AG04449 (cell line): ENCODE data around the gene EVX1.

Experiments used
- CTCF ChIA-PET: fragments of 350-600 bp; formaldehyde crosslinking; extraction: SDS; loops from one replicate; lab custom pipeline; 2021; ENCODE audit warnings: antibody characterized with exemption; lab: Yijun Ruan, JAX
- POLR2A ChIA-PET: fragments of 400-600, 350-600 bp; formaldehyde crosslinking; extraction: SDS; loops from one replicate; lab custom pipeline; 2020; ENCODE audit warnings: antibody characterized with exemption, inconsistent platforms; lab: Yijun Ruan, JAX
- DNase-seq: peaks from one replicate; pipeline ENCODE4 v3.0.0-alpha.2; 2010; ENCODE audit warnings: low read depth, low spot score
- H3K4me3 ChIP-seq: 2 replicates; pipeline ENCODE4 v1.5.1; 2011; ENCODE audit warnings: low read depth, mild to moderate bottlenecking, control low read depth, low read length
- CTCF ChIP-seq: IDR thresholded peaks from one replicate; pipeline ENCODE4 v1.5.1; 2011; ENCODE audit warnings: mild to moderate bottlenecking, moderate library complexity, low read length, control low read depth, inconsistent platforms; ENCODE audit not compliant: insufficient read depth; ENCODE audit errors: missing control alignments

The EVX1 gene

GRCh38 chr7:27213433-27214238 lies 29.0 kb upstream of the EVX1 start:
- H3K4me3 ChIP-seq, result no peak overlapping the region
- DNase-seq, result no peak
- TF ChIP-seq CTCF, result no peak
- POLR2A ChIA-PET, result no interaction called here
- CTCF ChIA-PET, result no interaction called here

GRCh38 chr7:27214239-27214950 lies 28.2 kb upstream of the EVX1 start:
- DNase-seq, result no peak
- POLR2A ChIA-PET, result no interaction called here
- H3K4me3 ChIP-seq, result no peak overlapping the region

GRCh38 chr7:27215356-27215755 lies 27.2 kb upstream of the EVX1 start:
- TF ChIP-seq CTCF, result no peak

More at GRCh38 chr7:27214239-27214950, 28.2 kb upstream of the EVX1 start:
- CTCF ChIA-PET, result interaction anchor here (0.8 kb wide), 1 partner anchor 8 kb away, joined by 3 read pairs; no protein-coding TSS in a partner anchor
- no peak for TF ChIP-seq CTCF

GRCh38 chr7:27217951-27218350 lies 24.7 kb upstream of the EVX1 start:
- no peak for TF ChIP-seq CTCF
- ChIA-PET POLR2A (no interaction called here), CTCF (interaction anchor here (0.6 to 1.7 kb wide), 4 partner anchors 7 to 416 kb away, joined by 3 to 4 read pairs (median 3); no protein-coding TSS in a partner anchor)
- DNase-seq, result no peak
- no peak overlapping the region for H3K4me3 ChIP-seq

More at GRCh38 chr7:27215356-27215755, 27.2 kb upstream of the EVX1 start:
- ChIA-PET POLR2A (no interaction called here), CTCF (interaction anchor here (0.8 kb wide), 1 partner anchor 9 kb away, joined by 3 read pairs; no protein-coding TSS in a partner anchor)
- H3K4me3 ChIP-seq, result no peak overlapping the region
- no peak for DNase-seq

GRCh38 chr7:27219821-27220220 lies 22.8 kb upstream of the EVX1 start:
- POLR2A ChIA-PET, result no interaction called here
- CTCF ChIA-PET, result interaction anchor here (1.7 kb wide), 1 partner anchor 9 kb away, joined by 4 read pairs; no protein-coding TSS in a partner anchor
- DNase-seq, result no peak
- TF ChIP-seq CTCF, result no peak
- H3K4me3 ChIP-seq, result no peak overlapping the region

- ChIA-PET CTCF (no interaction called here), POLR2A (no interaction called here)
- no peak overlapping the region for H3K4me3 ChIP-seq
- DNase-seq, result no peak
- no peak for TF ChIP-seq CTCF
Measured at GRCh38 chr7:27220440-27220955, 22.1 kb upstream of the EVX1 start.
